SU-DHL-6 (cell line): ENCODE data around the gene VWA1.
"Not testable (repeated sequence)": the region's sequence is repeated elsewhere in the genome, so short reads cannot be mapped to it uniquely, and the experiment has no call there.

Experiments used
- H2AFZ ChIP-seq: fragments of 200-600 bp; sonication (generic); 2 replicates; pipeline ENCODE4 v1.6.1; 2014; ENCODE audit warnings: low read depth, mild to moderate bottlenecking, moderate library complexity, mixed read lengths, antibody characterized with exemption, low read length; ENCODE audit not compliant: severe bottlenecking
- H3F3A ChIP-seq: fragments of 200-600 bp; shearing (Covaris generic); 2 replicates; pipeline ENCODE4 v1.6.0; 2016; ENCODE audit warnings: antibody characterized with exemption, mild to moderate bottlenecking; ENCODE audit not compliant: insufficient read depth
- H3K27ac ChIP-seq: fragments of 200-600 bp; sonication (generic); 2 replicates; pipeline ENCODE4 v1.5.1; 2016; ENCODE audit warnings: low read depth, mild to moderate bottlenecking, low read length, moderate library complexity, mixed read lengths
- H3K27me3 ChIP-seq: fragments of 200-600 bp; sonication (generic), shearing (Covaris generic); 2 replicates; pipeline ENCODE4 v1.6.0; 2014; ENCODE audit warnings: mild to moderate bottlenecking, low read length
- H3K36me3 ChIP-seq: fragments of 200-600 bp; sonication (generic); 2 replicates; pipeline ENCODE4 v1.6.1; 2014; ENCODE audit warnings: mild to moderate bottlenecking, low read length, mixed read lengths
- H3K4me2 ChIP-seq: fragments of 300-600, 200-600 bp; shearing (Covaris generic), sonication (generic); 2 replicates; pipeline ENCODE4 v1.6.0; 2014; ENCODE audit warnings: low read length, low read depth, mild to moderate bottlenecking; ENCODE audit not compliant: poor library complexity, severe bottlenecking
- H3K4me3 ChIP-seq: fragments of 200-600 bp; sonication (generic); 2 replicates; pipeline ENCODE4 v1.5.1; 2014; ENCODE audit warnings: antibody characterized with exemption, low read length, mild to moderate bottlenecking, mixed read lengths; ENCODE audit not compliant: insufficient read depth, poor library complexity, severe bottlenecking
- H3K79me2 ChIP-seq: fragments of 200-600 bp; sonication (generic); 2 replicates; pipeline ENCODE4 v1.6.1; 2014; ENCODE audit warnings: mild to moderate bottlenecking, low read length, moderate library complexity; ENCODE audit not compliant: insufficient read depth
- H3K9ac ChIP-seq: fragments of 200-600 bp; sonication (generic); 2 replicates; pipeline ENCODE4 v1.7.0; 2014; ENCODE audit warnings: mild to moderate bottlenecking, low read length
- H3K9me2 ChIP-seq: fragments of 200-600 bp; sonication (generic); replicated peaks from 2 replicates; pipeline ENCODE4 v1.6.1; 2014; ENCODE audit warnings: low read length; ENCODE audit not compliant: insufficient read depth
- H3K9me3 ChIP-seq: fragments of 200-600 bp; sonication (generic); 2 replicates; pipeline ENCODE4 v1.6.1; 2014; ENCODE audit warnings: low read length, mixed read lengths; ENCODE audit not compliant: insufficient read depth
- H4K20me1 ChIP-seq: fragments of 200-600 bp; sonication (generic); 2 replicates; pipeline ENCODE4 v1.6.1; 2014; ENCODE audit warnings: low read depth, mild to moderate bottlenecking, antibody characterized with exemption, low read length, moderate library complexity, mixed read lengths
- CTCF ChIP-seq: fragments of 200-600 bp; sonication (generic); IDR thresholded peaks from one replicate; pipeline ENCODE4 v1.5.1; 2017; ENCODE audit warnings: antibody characterized with exemption, mild to moderate bottlenecking, low read length, moderate library complexity; ENCODE audit not compliant: insufficient read depth, poor library complexity, severe bottlenecking
- EZH2phosphoT487 ChIP-seq: fragments of 200-600 bp; sonication (generic), shearing (Covaris generic); conservative IDR thresholded peaks from 2 replicates; pipeline ENCODE4 v1.6.1; 2018; ENCODE audit warnings: mild to moderate bottlenecking, antibody characterized with exemption, low read length, moderate library complexity, mixed read lengths

VWA1 gene

GRCh38 chr1:1485755-1486317, 50.3 kb downstream of the VWA1 start:
- not testable (repeated sequence) for H4K20me1 ChIP-seq, H3K27ac ChIP-seq, H2AFZ ChIP-seq, H3K4me3 ChIP-seq, H3F3A ChIP-seq, H3K79me2 ChIP-seq, H3K9ac ChIP-seq, H3K9me2 ChIP-seq, H3K9me3 ChIP-seq, H3K36me3 ChIP-seq, H3K4me2 ChIP-seq, H3K27me3 ChIP-seq

- Histone ChIP-seq H2AFZ (no peak overlapping the region), H3F3A (no peaks in the 10 kb centered on the region), H3K79me2 (no peaks in the 10 kb centered on the region), H3K9ac (no peak overlapping the region), H3K36me3 (peaks cover 4% of the 10 kb centered on the region; the same call in 1 of the 2 replicates), H3K27ac (no peak overlapping the region), H3K4me3 (no peak overlapping the region), H3K9me3 (no peaks in the 10 kb centered on the region), H3K27me3 (no peaks in the 10 kb centered on the region), H3K4me2 (no peak overlapping the region), H3K9me2 (no peaks in the 10 kb centered on the region), H4K20me1 (no peaks in the 10 kb centered on the region)
- TF ChIP-seq CTCF (no peak), EZH2phosphoT487 (no peak)
Observed at GRCh38 chr1:1487701-1488100, 52.2 kb downstream of the VWA1 start.

- Histone ChIP-seq H3K9me3 (no peaks in the 10 kb centered on the region), H2AFZ (no peak overlapping the region), H3K4me2 (no peak overlapping the region), H4K20me1 (no peaks in the 10 kb centered on the region), H3K4me3 (no peak overlapping the region), H3K9ac (no peak overlapping the region), H3F3A (no peaks in the 10 kb centered on the region), H3K27me3 (no peaks in the 10 kb centered on the region), H3K9me2 (no peaks in the 10 kb centered on the region), H3K79me2 (no peaks in the 10 kb centered on the region), H3K36me3 (peaks cover 4% of the 10 kb centered on the region; the same call in 1 of the 2 replicates), H3K27ac (no peak overlapping the region)
- TF ChIP-seq EZH2phosphoT487 (no peak), CTCF (no peak)
Observed at GRCh38 chr1:1489231-1489630, 53.7 kb downstream of the VWA1 start.

GRCh38 chr1:1489861-1490260, 54.4 kb downstream of the VWA1 start:
- no peak overlapping the region for H3K27ac ChIP-seq
- no peaks in the 10 kb centered on the region for H3K27me3 ChIP-seq
- no peaks in the 10 kb centered on the region for H4K20me1 ChIP-seq
- H3K9me3 ChIP-seq: no peaks in the 10 kb centered on the region
- H3F3A ChIP-seq: no peaks in the 10 kb centered on the region
- no peak overlapping the region for H3K9ac ChIP-seq
- H3K9me2 ChIP-seq: no peaks in the 10 kb centered on the region
- no peak for TF ChIP-seq EZH2phosphoT487
- TF ChIP-seq CTCF: no peak
- H3K79me2 ChIP-seq: no peaks in the 10 kb centered on the region
- H3K36me3 ChIP-seq: peaks cover 4% of the 10 kb centered on the region; the same call in 1 of the 2 replicates
- H3K4me2 ChIP-seq: no peak overlapping the region
- H2AFZ ChIP-seq: no peak overlapping the region
- H3K4me3 ChIP-seq: no peak overlapping the region
